Nephron (organoid): ENCODE data around the gene CBX1.
A peak's percentile ranks its signal among the peaks of the same experiment; 100 is the strongest.

Experiments used
- H3K27ac Mint-ChIP-seq, 3 experiments: 2 replicates each; pipeline ENCODE4 v1.8.0; 2020; ENCODE audit warnings: mixed read lengths in 3 of 3, mild to moderate bottlenecking in 2 of 3, moderate library complexity in 1 of 3
- H3K27me3 Mint-ChIP-seq: 2 replicates; pipeline ENCODE4 v1.8.0; 2021; ENCODE audit warnings: low read depth, mild to moderate bottlenecking, moderate library complexity, mixed read lengths
- H3K36me3 Mint-ChIP-seq: 2 replicates; pipeline ENCODE4 v1.8.0; 2020; ENCODE audit warnings: low read depth, mixed read lengths
- H3K4me1 Mint-ChIP-seq: 2 replicates; pipeline ENCODE4 v1.8.0; 2020; ENCODE audit warnings: mixed read lengths
- H3K4me3 Mint-ChIP-seq, 3 experiments: 2 replicates each; pipeline ENCODE4 v1.8.0; 2020; ENCODE audit warnings: mild to moderate bottlenecking in 3 of 3, mixed read lengths in 3 of 3, moderate library complexity in 2 of 3
- H3K9me3 Mint-ChIP-seq: 2 replicates; pipeline ENCODE4 v1.8.0; 2020; ENCODE audit warnings: mixed read lengths
- CTCF ChIP-seq, 3 experiments: fragments of 200-600 bp; sonication (generic); IDR thresholded peaks; one replicate each; pipeline ENCODE4 v1.5.0; 2021; ENCODE audit warnings: antibody characterized with exemption in 3 of 3; ENCODE audit not compliant: unreplicated experiment in 3 of 3

CBX1 gene

DNA sequence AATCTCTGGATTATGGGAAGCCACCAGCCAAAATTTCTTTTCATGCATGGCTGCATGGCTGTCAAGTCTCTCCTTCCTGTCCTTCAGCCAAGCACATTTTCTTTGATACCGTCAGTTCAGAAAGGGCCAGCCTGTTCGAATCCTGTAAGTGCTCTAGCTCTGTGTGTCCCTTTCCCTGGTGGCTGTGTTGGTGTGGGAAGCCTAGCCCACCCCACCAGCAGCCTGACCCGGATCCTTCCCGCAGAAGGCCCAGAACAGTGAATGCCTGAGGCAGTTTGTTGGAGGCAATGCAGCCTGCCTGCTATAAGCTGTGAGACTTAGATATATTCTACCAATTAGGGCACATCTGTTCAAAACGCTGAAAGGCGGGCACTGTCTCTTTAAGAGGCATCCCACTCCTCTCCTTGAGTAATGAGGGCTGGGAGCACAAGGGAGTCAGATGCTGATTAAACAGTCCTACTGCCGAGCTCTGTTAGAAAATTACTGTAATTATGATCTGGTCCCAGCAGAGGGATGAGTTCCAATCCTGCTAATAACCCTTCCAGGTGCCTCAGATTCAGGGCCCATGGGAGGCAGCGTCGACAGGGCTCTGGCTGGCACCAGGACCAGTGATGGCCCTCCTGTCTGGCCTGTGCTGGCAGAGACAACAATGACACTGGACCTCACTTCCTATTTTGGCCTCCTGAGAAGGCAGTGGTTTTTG is 24.7 kb upstream of the CBX1 start:
- no peaks in the 10 kb centered on the region for H3K9me3 Mint-ChIP-seq
- peaks cover under 1% of the 10 kb centered on the region for H3K27me3 Mint-ChIP-seq
- H3K4me3 Mint-ChIP-seq: no peak overlapping the region
- H3K36me3 Mint-ChIP-seq: peaks cover 14% of the 10 kb centered on the region
- TF ChIP-seq CTCF (IDR thresholded peaks at IDR 0.05; ENCODE audit: unreplicated experiment in 3 of 3): no peak
- no peak overlapping the region for H3K27ac Mint-ChIP-seq
- peaks cover 19% of the 10 kb centered on the region for H3K4me1 Mint-ChIP-seq

DNA sequence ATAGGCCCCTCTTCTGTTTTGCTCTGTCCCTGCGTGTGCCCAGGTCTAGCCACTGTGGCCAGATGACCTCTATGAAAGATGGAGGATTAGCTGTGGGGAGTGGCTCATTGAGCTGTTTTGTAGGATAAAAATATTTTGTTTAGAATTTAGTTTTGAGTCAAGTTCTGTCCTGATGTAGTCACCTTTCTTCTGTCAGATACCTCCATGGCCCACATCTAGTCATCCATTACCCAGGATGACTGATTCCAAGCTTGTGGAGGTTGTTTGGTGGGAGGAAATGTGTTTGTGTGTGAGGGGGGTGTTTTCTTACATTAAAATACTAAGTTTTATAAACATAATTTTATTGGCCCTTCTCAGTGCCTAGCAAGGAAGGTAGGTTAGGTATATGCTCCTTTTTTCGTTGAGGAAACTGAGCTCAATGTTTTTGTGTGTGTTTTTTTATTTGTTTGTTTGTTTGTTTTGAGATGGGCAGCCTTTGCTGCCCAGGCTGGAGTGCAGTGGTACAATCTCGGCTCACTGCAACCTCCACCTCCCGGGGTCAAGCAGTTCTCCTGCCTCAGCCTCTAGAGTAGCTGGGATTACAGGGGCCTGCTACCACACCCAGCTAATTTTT is 22.6 kb upstream of the CBX1 start:
- H3K27ac Mint-ChIP-seq: no peak overlapping the region
- H3K36me3 Mint-ChIP-seq: peaks cover 25% of the 10 kb centered on the region
- TF ChIP-seq CTCF (IDR thresholded peaks at IDR 0.05; ENCODE audit: unreplicated experiment in 3 of 3): no peak
- peaks cover 18% of the 10 kb centered on the region for H3K4me1 Mint-ChIP-seq
- H3K27me3 Mint-ChIP-seq: no peaks in the 10 kb centered on the region
- H3K9me3 Mint-ChIP-seq: no peaks in the 10 kb centered on the region
- no peak overlapping the region for H3K4me3 Mint-ChIP-seq

- Mint-ChIP-seq H3K27me3 (no peaks in the 10 kb centered on the region), H3K36me3 (peaks cover 29% of the 10 kb centered on the region), H3K4me1 (peaks cover 14% of the 10 kb centered on the region), H3K4me3 (no peak overlapping the region), H3K27ac (peak overlapping the region in 2 of 3 experiments; percentile 79 to 83), H3K9me3 (no peaks in the 10 kb centered on the region)
- TF ChIP-seq CTCF (IDR thresholded peaks at IDR 0.05; ENCODE audit: unreplicated experiment in 3 of 3): no peak
These were observed 21.8 kb upstream of the CBX1 start for GRCh38 chr17:48123111-48123510.

DNA sequence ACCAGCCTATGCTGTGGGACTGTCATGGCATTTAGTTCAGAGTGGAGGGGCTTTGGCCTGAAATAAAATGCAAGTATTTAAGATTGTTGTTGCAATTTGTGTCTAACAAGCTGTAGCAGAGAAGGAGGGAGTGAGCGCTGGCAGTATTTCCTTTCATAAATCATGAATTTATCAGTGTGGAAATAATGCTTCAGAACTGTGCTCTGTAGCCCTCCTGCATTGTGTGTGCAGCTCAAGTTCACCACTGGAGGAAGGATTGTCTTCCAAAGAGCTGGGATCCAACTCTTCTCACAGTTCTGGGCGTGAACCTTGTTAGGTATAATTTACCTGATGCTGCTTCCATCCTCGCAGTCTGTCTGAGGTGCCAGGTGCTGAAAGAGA is 21.4 kb upstream of the CBX1 start:
- H3K9me3 Mint-ChIP-seq: no peaks in the 10 kb centered on the region
- H3K27ac Mint-ChIP-seq: peak overlapping the region; percentile 60 to 83 (median 79)
- H3K36me3 Mint-ChIP-seq: peaks cover 34% of the 10 kb centered on the region
- H3K4me3 Mint-ChIP-seq: no peak overlapping the region
- no peak for TF ChIP-seq CTCF (IDR thresholded peaks at IDR 0.05; ENCODE audit: unreplicated experiment in 3 of 3)
- peaks cover 14% of the 10 kb centered on the region for H3K4me1 Mint-ChIP-seq
- H3K27me3 Mint-ChIP-seq: no peaks in the 10 kb centered on the region

DNA sequence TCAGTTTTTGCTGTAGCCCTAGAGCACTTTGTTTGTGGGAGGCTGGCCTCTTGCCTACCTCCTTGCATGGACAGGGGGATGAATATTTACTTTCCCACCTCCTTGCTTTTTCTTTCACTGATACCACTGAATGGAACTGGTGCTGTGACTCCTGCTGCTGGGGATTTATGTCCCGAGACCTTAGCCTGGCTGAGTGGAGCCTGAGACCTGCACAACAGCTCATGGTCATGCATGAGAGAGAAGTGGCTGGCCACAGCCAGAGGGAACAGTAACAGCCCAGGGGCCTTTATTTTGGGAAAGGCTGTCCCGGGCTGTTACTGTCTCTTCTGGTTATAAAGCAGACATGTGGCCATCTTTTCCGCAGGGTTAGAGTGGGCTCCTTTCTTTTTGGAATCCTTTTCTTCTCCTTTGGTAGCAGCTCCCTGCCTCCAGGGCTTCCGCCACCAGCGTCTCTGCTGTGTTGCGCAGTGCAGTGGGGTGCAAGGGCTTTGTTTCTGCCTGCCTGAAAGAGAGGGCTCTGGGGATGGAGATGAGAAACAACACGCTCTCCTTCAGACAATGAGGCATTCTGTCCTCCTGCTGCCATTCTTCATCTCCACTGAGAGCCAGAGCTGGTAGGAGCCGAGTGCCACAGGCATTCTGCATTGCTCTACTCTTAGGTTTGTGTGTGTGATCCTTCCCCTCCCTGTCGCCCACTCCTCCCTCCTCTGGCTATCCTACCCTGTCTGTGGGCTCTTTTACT is 20.8 kb upstream of the CBX1 start:
- no peak for TF ChIP-seq CTCF (IDR thresholded peaks at IDR 0.05; ENCODE audit: unreplicated experiment in 3 of 3)
- H3K36me3 Mint-ChIP-seq: peaks cover 36% of the 10 kb centered on the region
- H3K9me3 Mint-ChIP-seq: no peaks in the 10 kb centered on the region
- H3K4me1 Mint-ChIP-seq: peaks cover 14% of the 10 kb centered on the region
- H3K27me3 Mint-ChIP-seq: no peaks in the 10 kb centered on the region
- peak overlapping the region; percentile 60 to 83 (median 79) for H3K27ac Mint-ChIP-seq
- no peak overlapping the region for H3K4me3 Mint-ChIP-seq
